AG04450 (cell line): ENCODE data around the gene SCN7A. TPM values are rescaled to one million over a fixed set of nuclear protein-coding genes. Genes with fewer than 3 reads are reported as not detected.

Experiments
- CTCF ChIA-PET: fragments of 300-600, 350-600 bp; formaldehyde crosslinking; extraction: SDS; loops from one replicate; lab custom pipeline; 2022; ENCODE audit warnings: antibody characterized with exemption, inconsistent platforms; lab: Charles Lee
- POLR2A ChIA-PET: fragments of 350-600 bp; formaldehyde crosslinking; extraction: SDS; loops from one replicate; lab custom pipeline; 2021; ENCODE audit warnings: antibody characterized with exemption, inconsistent platforms; lab: Yijun Ruan, JAX
- DNase-seq: peaks from one replicate; pipeline ENCODE4 v3.0.0-alpha.2; 2011; ENCODE audit warnings: low read depth, low spot score
- H3K27ac ChIP-seq: one replicate; pipeline ENCODE4 v1.5.1; 2012; ENCODE audit warnings: low read depth, low read length, control low read depth
- H3K27me3 ChIP-seq: one replicate; pipeline ENCODE4 v1.6.0; 2012; ENCODE audit warnings: low read length; ENCODE audit not compliant: control insufficient read depth, insufficient read depth
- H3K4me3 ChIP-seq: 2 replicates; pipeline ENCODE4 v1.5.1; 2011; ENCODE audit warnings: mild to moderate bottlenecking, low read depth, low read length, control low read depth
- H3K9me3 ChIP-seq: 2 replicates; pipeline ENCODE4 v1.5.1; 2012; ENCODE audit warnings: low read length; ENCODE audit not compliant: control insufficient read depth, insufficient read depth
- polyA plus RNA-seq: library from polyadenylated mRNA; depleted of rRNA; stranded (reverse); fragments of >200 nt; gene quantifications from 2 replicates; pipeline ENCODE4 v1.2.3, GENCODE V29; 2011
- TF ChIP-seq, protein P1 (sequence below): IDR thresholded peaks from 2 replicates; pipeline ENCODE4 v1.5.1; 2011; ENCODE audit warnings: low read depth, low read length, control low read depth, inconsistent platforms

SCN7A gene
- polyA plus RNA-seq, 1 experiment: 9.8 TPM

DNA sequence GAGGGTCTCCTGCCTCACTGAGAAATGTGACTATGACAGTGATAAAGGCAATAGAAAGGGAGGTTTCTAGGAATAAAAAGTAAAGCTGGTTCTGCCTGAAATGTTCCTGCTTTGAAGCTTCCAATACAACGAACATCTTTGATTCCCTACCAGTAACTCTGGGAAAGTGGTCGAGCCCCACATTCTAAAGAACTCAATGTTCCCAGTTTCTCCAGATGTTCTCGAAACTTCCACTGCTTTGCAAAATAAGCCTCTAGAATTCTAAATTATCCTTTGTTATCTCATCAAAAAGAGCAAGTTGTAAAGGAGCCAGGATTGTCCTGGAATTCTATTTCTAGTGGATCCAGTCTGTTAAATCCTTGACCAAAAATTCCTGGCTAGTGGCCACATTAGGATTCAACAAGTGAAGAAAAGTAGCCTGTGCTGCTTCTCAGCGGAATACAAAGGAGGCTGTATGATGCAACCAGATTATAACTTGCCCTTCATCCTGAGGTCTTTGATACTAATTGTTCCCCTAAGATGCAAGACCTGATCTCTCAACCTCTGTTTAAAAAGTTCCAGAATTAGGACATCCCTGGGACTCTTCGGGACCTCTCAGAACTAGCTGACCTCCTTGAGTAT, 8.4 kb downstream of the SCN7A start:
- H3K27me3 ChIP-seq: no peaks in the 10 kb centered on the region
- no peak overlapping the region for H3K4me3 ChIP-seq
- ChIA-PET POLR2A (no interaction called here), CTCF (interaction anchor here (1.2 to 2.5 kb wide), 3 partner anchors 16 to 304 kb away, joined by 3 to 10 read pairs (median 4); no protein-coding TSS in a partner anchor)
- no peak for DNase-seq
- no peak overlapping the region for H3K27ac ChIP-seq
- no peaks in the 10 kb centered on the region for H3K9me3 ChIP-seq
- TF ChIP-seq, protein P1, sequence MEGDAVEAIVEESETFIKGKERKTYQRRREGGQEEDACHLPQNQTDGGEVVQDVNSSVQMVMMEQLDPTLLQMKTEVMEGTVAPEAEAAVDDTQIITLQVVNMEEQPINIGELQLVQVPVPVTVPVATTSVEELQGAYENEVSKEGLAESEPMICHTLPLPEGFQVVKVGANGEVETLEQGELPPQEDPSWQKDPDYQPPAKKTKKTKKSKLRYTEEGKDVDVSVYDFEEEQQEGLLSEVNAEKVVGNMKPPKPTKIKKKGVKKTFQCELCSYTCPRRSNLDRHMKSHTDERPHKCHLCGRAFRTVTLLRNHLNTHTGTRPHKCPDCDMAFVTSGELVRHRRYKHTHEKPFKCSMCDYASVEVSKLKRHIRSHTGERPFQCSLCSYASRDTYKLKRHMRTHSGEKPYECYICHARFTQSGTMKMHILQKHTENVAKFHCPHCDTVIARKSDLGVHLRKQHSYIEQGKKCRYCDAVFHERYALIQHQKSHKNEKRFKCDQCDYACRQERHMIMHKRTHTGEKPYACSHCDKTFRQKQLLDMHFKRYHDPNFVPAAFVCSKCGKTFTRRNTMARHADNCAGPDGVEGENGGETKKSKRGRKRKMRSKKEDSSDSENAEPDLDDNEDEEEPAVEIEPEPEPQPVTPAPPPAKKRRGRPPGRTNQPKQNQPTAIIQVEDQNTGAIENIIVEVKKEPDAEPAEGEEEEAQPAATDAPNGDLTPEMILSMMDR: no peak

DNA sequence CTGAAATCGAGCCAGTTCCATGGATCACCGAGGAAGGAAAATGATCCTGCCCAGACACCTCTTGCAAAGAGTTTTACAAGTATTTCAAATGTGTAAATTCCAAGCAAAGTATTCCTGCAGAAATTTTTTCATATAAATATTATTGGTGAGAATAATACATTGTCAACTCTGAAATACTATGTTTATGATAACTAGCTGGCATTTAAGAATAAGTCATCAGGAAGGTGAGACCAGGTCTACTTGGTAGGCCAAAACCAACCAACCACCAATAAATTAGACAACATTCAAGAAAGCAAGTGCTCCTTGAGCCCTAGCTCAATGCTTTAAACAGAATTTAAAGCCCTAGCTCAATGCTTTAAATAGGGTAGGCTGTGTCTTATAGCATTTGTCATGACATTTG, 21.7 kb downstream of the SCN7A start:
- no peaks in the 10 kb centered on the region for H3K9me3 ChIP-seq
- CTCF ChIA-PET: interaction anchor here (2.0 kb wide), 1 partner anchor 44 kb away, joined by 6 read pairs; no protein-coding TSS in a partner anchor
- H3K27ac ChIP-seq: no peak overlapping the region
- no peak overlapping the region for H3K4me3 ChIP-seq
- no peaks in the 10 kb centered on the region for H3K27me3 ChIP-seq
- no peak for DNase-seq
- POLR2A ChIA-PET: no interaction called here
- TF ChIP-seq, protein P1: no peak

DNA sequence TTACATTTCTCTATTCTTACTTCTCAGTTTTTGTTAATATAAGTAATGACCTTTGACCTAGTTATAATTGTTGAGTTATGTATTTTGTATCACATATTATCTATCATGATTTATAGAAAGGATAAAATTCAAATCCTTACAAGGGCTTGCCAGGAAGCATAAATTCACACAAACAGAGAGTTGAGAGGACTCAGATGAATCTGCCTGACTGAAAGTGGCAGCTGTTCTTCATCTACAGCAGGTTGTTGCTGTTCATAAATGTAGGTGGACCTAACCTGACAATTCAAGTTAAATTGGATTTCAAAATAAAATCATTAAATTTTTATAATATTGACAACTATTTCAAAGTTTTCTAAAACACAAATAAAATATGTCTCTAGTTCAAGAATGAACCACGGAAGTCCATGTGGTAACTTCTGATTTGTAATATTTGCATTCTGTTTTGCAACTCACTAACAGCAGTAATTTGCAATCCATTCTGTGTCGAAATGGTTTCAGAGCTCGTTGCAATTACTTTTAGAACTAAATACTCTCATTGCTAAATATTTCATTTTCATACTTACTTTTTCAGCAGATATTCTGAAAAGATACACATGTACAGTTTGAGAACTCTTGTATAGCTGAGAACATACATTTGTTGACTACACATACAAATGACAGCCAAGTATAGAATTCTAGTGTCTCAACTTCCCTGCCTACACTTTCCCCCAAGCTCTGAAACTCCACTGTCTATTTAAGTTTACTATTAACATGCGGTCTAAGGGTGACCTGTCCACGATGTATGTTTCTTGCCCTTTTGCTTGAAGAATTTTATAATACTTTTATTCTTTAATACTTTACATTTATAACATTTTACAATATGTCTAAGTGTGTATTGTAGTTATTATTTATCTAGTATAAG, 25.7 kb downstream of the SCN7A start:
- CTCF ChIA-PET: interaction anchor here (0.8 kb wide), 1 partner anchor 48 kb away, joined by 5 read pairs; no protein-coding TSS in a partner anchor
- H3K27ac ChIP-seq: no peak overlapping the region
- no peaks in the 10 kb centered on the region for H3K9me3 ChIP-seq
- DNase-seq: no peak
- TF ChIP-seq, protein P1: no peak
- H3K27me3 ChIP-seq: no peaks in the 10 kb centered on the region
- POLR2A ChIA-PET: interaction anchor here (0.8 kb wide), 1 partner anchor 26 kb away, joined by 3 read pairs; the partner anchor contains the start of gene SCN7A
- no peak overlapping the region for H3K4me3 ChIP-seq

DNA sequence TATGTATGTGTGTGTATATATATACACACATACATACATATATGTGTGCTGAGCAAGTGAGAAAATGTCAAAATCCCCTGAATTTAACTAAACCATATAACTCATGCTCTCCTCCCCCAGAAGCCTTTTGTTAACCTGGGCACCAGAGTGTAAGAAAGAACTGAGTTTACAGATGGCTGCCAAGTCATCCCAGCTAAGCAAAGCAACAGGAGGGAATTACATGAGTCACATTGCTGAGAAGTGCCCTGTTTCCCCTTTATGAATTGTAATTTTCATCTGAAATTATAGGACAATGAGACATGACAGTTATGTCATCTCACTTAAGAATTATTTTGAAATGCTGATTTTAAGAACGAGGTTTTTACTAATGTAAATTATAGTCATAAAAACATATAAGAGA, 29.9 kb downstream of the SCN7A start:
- Histone ChIP-seq H3K27me3 (no peaks in the 10 kb centered on the region), H3K27ac (no peak overlapping the region), H3K9me3 (no peaks in the 10 kb centered on the region), H3K4me3 (no peak overlapping the region)
- CTCF ChIA-PET: interaction anchor here (0.6 to 0.9 kb wide), 2 partner anchors 11 to 337 kb away, joined by 3 read pairs; partner anchors contain the start of gene SCN1A
- TF ChIP-seq, protein P1: no peak
- POLR2A ChIA-PET: no interaction called here
- no peak for DNase-seq

DNA sequence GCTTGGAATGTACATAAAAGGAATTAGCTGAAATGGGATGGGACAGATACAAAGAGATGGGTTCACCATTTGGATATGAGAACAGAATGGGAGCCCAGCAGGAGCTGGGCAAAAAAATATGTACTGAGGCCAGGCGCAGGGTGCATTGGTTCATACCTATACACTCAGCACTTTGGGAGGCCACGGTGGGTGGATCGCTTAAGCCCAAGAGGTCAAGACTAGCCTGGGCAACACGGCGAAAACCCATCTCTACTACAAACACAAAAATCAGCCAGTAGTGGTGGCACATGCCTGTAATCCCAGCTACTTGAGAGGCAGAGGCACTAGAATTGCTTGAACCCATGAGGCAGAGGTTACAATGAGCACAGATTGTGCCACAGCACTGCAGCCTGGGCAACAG, 30.4 kb downstream of the SCN7A start:
- CTCF ChIA-PET: interaction anchor here (0.6 to 0.9 kb wide), 2 partner anchors 10 to 336 kb away, joined by 3 read pairs; partner anchors contain the start of gene SCN1A
- Histone ChIP-seq H3K9me3 (no peaks in the 10 kb centered on the region), H3K27ac (no peak overlapping the region), H3K4me3 (no peak overlapping the region), H3K27me3 (no peaks in the 10 kb centered on the region)
- TF ChIP-seq, protein P1: no peak
- no peak for DNase-seq
- POLR2A ChIA-PET: no interaction called here
